Jurkat, Clone E6-1 (cell line): ENCODE measurements around the gene GID4. TPM values are rescaled to one million over a fixed set of nuclear protein-coding genes. Genes with fewer than 3 reads are reported as not detected.
"Not testable (repeated sequence)": the region's sequence is repeated elsewhere in the genome, so short reads cannot be mapped to it uniquely, and the experiment has no call there.

Source experiments
- DNase-seq: peaks from one replicate; pipeline ENCODE4 v3.0.0-alpha.2; 2011; ENCODE audit warnings: low read depth, low spot score
- H3K4me3 ChIP-seq: 2 replicates; pipeline ENCODE4 v1.5.1; 2011; ENCODE audit warnings: mild to moderate bottlenecking, low read length, control low read depth, moderate library complexity
- polyA plus RNA-seq: library from polyadenylated mRNA; unstranded; fragments of >200 nt; gene quantifications from one replicate; pipeline ENCODE4 v1.2.1, GENCODE V29; 2012; ENCODE audit warnings: missing spikeins; ENCODE audit not compliant: insufficient read length, insufficient read depth

GID4 gene
- polyA plus RNA-seq = 20.9 TPM

GRCh38 chr17:18038861-18039534, at the start of gene GID4, which contains the start of gene ATPAF2:
TSS of gene GID4 (plus strand) at chr17:18039408. CDS start at chr17:18039465, 57 bp downstream.
TSS of gene ATPAF2 (minus strand) at chr17:18039168. CDS start at chr17:18039013, 155 bp downstream.
- H3K4me3 ChIP-seq = peak within 1 kb of the TSS; percentile 72
- DNase-seq = peak; percentile 99

GRCh38 chr17:17989618-17990017, 49.6 kb upstream of the GID4 start:
- DNase-seq = no peak
- H3K4me3 ChIP-seq = no peak overlapping the region

GRCh38 chr17:17990282-17990681, 48.9 kb upstream of the GID4 start:
- DNase-seq = no peak

GRCh38 chr17:17993366-17993765, 45.8 kb upstream of the GID4 start:
- DNase-seq = no peak
- H3K4me3 ChIP-seq = no peak overlapping the region

More at GRCh38 chr17:17990282-17990681, 48.9 kb upstream of the GID4 start:
- H3K4me3 ChIP-seq = no peak overlapping the region

GRCh38 chr17:17993852-17994251, 45.4 kb upstream of the GID4 start:
- DNase-seq = no peak
- no peak overlapping the region for H3K4me3 ChIP-seq

- DNase-seq = peak; percentile 28
- no peak overlapping the region for H3K4me3 ChIP-seq
These were observed 44.7 kb upstream of the GID4 start for GRCh38 chr17:17994271-17995069.

GRCh38 chr17:17995887-17996286, 43.3 kb upstream of the GID4 start:
- not testable (repeated sequence) for H3K4me3 ChIP-seq, DNase-seq

DNA sequence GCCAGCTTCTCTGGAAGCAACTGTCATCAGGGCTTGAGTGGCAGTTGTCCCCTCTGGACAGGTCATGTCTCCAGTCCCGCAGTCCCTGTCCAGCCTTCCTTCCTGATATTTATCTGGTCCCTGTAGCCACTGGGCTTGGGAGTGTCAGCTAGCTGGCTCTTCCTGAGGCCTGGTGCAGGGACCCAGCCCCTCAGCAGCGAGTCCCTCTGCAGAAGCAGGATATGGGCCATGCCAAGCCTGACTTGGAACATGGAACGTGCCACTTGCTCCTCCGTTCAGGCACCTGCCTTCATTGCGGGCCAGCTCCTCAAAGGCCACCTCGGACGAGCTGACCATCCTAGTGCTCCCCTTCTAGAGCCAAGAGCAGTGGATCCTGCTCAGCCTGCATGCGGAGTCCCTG, 40.3 kb upstream of the GID4 start:
- no peak for DNase-seq
- no peak overlapping the region for H3K4me3 ChIP-seq

DNA sequence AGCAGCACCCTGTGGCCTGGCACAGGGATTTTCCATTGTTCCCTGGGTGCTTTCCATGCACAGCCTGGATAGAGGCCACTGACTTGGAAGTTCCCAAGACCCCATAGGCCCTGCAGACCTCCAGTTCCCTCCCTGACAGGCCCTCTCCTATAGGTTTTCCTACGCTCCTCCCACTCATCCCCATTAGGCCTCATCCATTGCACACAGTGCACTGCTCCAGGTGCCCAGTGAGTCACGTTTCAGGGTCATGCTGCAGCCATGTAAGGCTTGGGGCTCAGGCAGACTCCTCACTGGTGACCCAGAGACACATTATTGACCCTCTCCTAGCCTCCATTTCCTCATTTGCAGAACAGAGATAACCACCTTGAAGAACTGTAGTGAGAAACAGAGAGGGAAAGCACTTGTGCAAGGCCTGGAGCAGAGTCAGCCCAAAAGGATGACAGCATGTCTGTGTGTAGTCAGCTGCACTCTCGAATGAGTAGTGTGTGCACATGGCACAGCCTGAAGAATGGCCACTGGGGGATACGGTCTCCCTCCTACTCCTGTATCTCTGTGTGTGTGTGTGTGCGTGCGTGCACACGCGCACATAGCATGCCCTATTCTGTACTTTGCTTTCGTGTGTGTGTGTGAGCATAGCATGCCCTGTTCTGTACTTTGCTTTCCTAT, 39.7 kb upstream of the GID4 start:
- H3K4me3 ChIP-seq = no peak overlapping the region
- peak; percentile 16 for DNase-seq

- H3K4me3 ChIP-seq = no peak overlapping the region
- DNase-seq = no peak
These were observed 39.2 kb upstream of the GID4 start for GRCh38 chr17:18000030-18000408.

DNA sequence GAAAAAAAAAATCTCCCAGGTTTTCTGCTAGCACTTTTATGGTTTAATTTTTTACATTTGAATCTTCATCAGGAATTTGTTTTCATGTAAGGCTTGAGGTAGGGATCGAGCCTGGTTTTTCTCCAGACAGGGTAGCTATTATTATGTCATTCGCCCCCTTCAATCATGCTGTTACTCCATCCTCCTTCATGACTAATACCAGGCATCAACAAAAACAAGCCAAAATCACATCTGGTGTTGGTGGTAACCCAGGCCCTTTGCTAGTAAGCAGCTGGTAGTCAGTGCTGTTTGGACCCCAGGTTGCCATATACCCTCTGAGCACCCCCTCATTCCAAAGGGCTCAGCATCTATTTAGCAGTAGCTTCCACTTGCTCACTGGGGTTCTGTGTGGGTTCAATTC, 37.0 kb upstream of the GID4 start:
- H3K4me3 ChIP-seq = no peak overlapping the region
- DNase-seq = no peak

GRCh38 chr17:18004345-18004744, 34.9 kb upstream of the GID4 start:
- no peak overlapping the region for H3K4me3 ChIP-seq
- DNase-seq = no peak

- no peak for DNase-seq
- H3K4me3 ChIP-seq = no peak overlapping the region
These were observed 34.3 kb upstream of the GID4 start for GRCh38 chr17:18004884-18005305.

GRCh38 chr17:18005496-18005895, 33.7 kb upstream of the GID4 start:
- H3K4me3 ChIP-seq = no peak overlapping the region
- DNase-seq = no peak

- DNase-seq = no peak
- no peak overlapping the region for H3K4me3 ChIP-seq
These were observed 32.5 kb upstream of the GID4 start for GRCh38 chr17:18006495-18007239.

DNA sequence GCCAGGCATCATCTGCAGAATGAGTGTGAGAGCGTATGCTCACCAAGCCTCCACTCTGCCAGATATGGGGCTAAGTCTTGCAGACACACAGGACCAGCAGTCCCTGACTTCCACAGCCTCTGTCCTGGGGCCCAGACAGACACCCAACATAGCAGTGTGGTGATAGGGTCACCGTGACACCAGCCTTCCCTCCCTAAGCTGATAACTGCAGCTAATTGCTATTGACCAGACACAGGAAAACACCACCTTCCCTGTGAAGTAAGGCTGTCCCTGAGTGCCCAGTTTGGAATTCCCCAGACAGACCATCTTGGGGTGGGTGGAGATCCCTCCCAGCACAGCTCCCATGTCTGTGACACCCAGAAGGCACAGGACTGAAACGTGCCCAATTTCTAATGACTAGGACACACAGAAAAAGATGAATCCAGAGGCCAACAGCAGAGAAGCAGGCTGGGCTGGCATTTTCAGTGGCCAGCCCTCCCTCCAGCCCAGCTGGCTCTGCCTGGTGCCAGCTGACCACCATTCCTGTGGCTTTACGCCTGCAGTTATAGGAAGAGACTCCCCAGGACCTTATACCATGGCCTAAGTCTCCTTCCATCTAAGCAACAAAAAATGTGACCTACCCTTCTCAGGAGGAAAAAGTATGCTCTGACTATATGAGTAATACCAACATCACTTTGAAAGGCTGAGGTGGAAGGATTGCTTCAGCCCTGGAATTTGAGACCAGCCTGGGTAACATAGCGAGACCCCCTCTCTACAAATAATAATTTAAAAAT, 30.5 kb upstream of the GID4 start:
- H3K4me3 ChIP-seq = no peak overlapping the region
- no peak for DNase-seq

- no peak for DNase-seq
- H3K4me3 ChIP-seq = no peak overlapping the region
These were observed 29.4 kb upstream of the GID4 start for GRCh38 chr17:18009609-18010420.

DNA sequence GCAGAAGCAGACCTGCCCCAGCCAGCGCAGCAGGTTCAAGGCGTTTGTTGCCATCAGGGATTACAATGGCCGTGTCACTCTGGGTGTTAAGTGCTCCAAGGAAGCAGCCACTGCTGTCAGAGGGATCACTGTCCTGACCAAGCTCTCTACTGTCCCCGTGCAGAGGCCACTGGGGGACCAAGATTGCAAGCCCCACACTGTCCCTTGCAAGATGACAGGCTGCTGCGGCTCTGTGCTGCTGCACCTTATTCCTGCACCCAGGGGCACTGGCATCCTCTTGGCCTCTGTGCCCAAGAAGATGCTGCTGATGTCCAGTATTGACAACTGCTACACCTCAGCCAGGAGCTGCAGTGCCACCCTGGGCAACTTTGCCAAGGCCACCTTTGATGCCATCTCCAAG, 27.9 kb upstream of the GID4 start:
- DNase-seq = no peak
- H3K4me3 ChIP-seq = no peak overlapping the region
